K562 treated with DMSO at 1 percent for 48 hours (cell line): ENCODE measurements around the gene EML1. TPM values are rescaled to one million over a fixed set of nuclear protein-coding genes. Genes with fewer than 3 reads are reported as not detected.

Experiments
- total RNA-seq: library from RNA; unstranded; fragments of 300-600 nt; gene quantifications from 2 replicates; pipeline ENCODE4 v1.2.3, GENCODE V29; 2022; ENCODE audit warnings: low replicate concordance; ENCODE audit errors: extremely low read depth

Gene EML1
- not detected in 2 replicates for total RNA-seq

GRCh38 chr14:99793213-99794150 lies at the start of gene EML1:
TSS of gene EML1 (plus strand) at chr14:99793413. CDS start at chr14:99793477, 64 bp downstream.

Other genes starting within 250 kb of the EML1 start
- gene CCDC85C, start 189.2 kb upstream of the EML1 start, total RNA-seq, result not detected in 2 replicates
- gene HHIPL1, start 148.3 kb upstream of the EML1 start, total RNA-seq, result not detected in 2 replicates
- not detected in 2 replicates for gene CYP46A1, start 109.1 kb upstream of the EML1 start, total RNA-seq